Erythroblast (primary cell): ENCODE data around the gene MED12L.

ENCODE experiments used
- GATA1 ChIP-seq: IDR thresholded peaks from 2 replicates; pipeline ENCODE4 v1.6.1; 2011; ENCODE audit warnings: low read depth, mild to moderate bottlenecking, control low read depth, low read length, moderate library complexity
- POLR2A ChIP-seq: IDR thresholded peaks from 2 replicates; pipeline ENCODE4 v1.6.1; 2011; ENCODE audit warnings: mild to moderate bottlenecking, low read length

DNA sequence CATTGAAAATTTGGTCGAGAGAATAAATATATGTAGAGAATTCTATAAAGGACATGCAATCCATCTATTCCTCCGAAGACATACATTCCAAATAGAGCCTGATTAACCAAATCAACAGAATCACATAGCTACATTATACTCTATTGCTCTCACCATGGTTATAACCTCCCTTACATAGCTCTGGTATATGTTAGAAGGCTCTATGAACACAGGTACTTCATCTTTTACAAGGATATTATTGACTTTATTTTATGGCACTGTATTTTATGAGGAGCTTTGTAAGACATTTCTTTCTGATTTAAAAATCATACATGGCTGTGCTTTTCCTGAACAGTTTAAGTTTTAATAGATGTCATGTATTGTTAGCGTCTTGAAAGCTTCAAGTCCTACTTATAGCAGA is 370.6 kb downstream of the MED12L start:
- TF ChIP-seq POLR2A (no peak), GATA1 (no peak)
